Smooth muscle cell of the brain vasculature (primary cell): Measurements from ENCODE around the gene H1-8.

ENCODE experiments used
- DNase-seq: peaks from one replicate; pipeline ENCODE4 v3.0.0-alpha.2; 2012; ENCODE audit warnings: low read depth, low spot score

The H1-8 gene

DNA sequence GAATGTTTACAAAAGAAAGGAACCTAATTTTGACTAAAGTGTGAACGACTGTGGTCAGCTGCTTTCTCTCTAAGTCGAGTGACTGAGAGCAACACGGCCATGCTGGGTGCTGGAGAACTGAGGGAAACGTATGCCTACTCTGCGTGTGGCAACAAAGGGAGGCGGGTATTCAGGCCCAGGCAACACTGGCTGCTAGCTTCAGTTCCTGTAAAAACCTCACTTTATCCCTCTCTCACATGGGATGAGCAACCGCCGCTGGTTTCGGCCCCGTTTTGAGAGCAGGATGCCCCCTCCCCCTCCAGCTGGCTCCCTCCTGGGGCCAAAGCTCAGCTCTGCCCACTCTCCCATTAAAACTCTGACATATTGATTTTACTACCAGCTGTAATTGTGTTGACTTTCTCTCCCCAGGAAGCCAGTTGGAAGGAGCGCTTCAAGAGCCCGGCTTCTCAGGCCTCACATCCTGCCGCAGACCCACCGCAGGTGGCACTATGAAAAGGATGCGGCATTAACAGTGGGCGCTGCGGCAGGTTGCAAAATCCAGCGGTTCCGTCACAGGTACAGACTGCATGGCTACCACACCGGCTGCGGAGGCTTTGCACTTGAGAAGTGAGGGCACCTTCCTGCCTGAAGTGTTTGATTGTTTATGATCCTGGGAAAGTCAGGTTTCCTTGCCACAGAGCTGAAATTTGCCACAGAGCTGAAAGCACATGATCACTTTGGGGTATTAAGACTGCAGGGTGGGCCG is 50.8 kb downstream of the H1-8 start:
- DNase-seq: no peak

- no peak for DNase-seq
These were observed 51.4 kb downstream of the H1-8 start for GRCh38 chr3:129594409-129594808.

- DNase-seq: no peak
These were observed 52.0 kb downstream of the H1-8 start for GRCh38 chr3:129594907-129595390.

- no peak for DNase-seq
These were observed 52.7 kb downstream of the H1-8 start for GRCh38 chr3:129595544-129596193.

GRCh38 chr3:129596194-129597086 is 53.5 kb downstream of the H1-8 start:
- peak; percentile 98 for DNase-seq

DNA sequence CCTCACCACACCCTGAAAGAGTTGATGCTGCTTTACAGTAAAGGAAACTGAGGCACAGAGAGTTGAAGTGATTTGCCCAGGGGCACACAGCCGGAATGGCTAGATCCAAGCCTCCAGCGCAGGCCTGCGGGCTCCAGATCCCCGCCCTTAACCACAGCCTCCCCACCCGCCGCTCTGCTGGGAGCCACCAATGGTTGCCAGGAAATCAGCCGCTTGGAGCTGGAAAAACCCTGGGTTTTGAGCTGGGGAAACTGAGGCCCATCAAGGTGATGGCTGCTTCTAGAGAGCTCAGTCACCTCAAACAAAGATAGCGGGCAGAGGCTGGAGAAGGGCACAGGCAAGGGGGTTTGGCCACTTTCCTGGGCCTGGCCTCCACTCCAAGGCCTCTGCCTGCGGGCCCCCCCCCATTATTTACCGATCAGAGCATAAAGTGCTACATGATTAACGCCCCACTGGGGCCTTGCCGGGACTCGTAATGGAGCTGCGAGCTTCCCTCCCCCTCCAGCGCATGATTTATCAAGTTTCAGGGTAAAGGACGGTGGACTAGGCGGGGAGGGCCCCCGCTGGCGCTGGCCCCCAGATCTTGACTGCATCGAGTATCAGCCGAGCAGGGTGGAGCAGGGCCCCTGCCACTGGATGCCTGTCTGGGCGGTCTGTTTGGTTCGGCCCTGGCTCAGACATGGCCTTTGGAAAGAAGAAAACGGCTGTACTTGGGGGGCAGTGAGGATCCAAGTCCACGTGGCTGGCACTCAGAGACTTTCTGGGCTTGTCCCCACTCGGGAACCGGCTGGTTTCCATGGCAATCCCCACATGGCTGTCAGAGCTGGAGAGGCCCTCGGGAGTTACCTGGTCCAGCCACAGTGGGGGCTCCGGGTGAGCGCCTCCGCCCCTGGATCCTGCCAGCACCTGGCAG is 54.4 kb downstream of the H1-8 start:
- DNase-seq: no peak

- no peak for DNase-seq
These were observed 55.0 kb downstream of the H1-8 start for GRCh38 chr3:129598000-129598381.

DNA sequence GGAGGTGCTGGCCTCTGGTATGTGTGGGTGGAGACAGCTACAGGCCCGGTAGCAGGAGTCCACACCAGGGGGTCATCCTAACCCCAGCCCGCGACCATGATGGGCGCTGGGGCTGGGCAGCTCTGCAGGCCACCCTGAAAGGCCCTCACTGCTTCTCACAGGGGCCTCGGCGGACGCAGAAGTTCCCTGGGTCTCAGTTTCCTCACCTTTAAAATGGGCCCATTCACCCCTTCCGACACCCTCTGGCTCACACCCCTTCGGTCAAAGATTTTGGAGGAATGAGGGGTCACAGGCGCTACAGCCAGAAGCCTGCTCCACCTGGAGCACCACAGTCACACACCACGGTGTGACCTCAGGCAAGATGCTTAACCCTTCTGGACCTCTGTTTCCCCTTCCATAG is 55.5 kb downstream of the H1-8 start:
- DNase-seq: no peak

GRCh38 chr3:129599073-129599472 is 56.1 kb downstream of the H1-8 start:
- no peak for DNase-seq

GRCh38 chr3:129599607-129600006 is 56.6 kb downstream of the H1-8 start:
- no peak for DNase-seq

DNA sequence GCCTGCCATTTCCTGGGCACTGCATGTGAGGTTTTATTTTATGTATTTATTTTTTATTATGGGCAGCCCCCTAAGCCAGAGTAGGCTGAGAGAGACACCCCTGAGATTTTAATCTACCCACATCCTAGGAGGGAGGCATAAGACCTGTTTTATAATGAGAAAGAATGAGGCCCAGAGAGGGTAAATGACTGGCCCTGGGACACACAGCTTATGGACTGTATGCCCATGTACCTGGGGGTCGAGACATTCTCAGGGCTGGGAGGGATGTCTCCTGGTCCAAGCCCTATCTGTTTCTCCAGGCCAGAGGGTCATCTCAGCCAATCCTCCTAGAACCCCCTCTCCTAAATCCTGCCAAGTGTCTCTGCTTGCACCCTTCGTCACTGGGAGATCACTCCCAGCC is 57.4 kb downstream of the H1-8 start:
- DNase-seq: no peak
